HG02970 (cell line): Measurements from ENCODE around the gene IFNL1.
"Not testable (repeated sequence)": the region's sequence is repeated elsewhere in the genome, so short reads cannot be mapped to it uniquely, and the experiment has no call there.

Experiments used
- ATAC-seq: cut with Tn5 transposase; IDR thresholded peaks from one replicate; pipeline ENCODE4 v1.9.1; 2021; ENCODE audit warnings: mild to moderate bottlenecking, moderate library complexity, moderate number of reproducible peaks; ENCODE audit not compliant: unreplicated experiment, low FRiP score

Gene IFNL1

GRCh38 chr19:39269369-39269768 lies 26.8 kb upstream of the IFNL1 start:
- not testable (repeated sequence) for ATAC-seq

- ATAC-seq = no peak
Observed at GRCh38 chr19:39270036-39270871, 26.0 kb upstream of the IFNL1 start.

- ATAC-seq = not testable (repeated sequence)
Observed at GRCh38 chr19:39273859-39274258, 22.3 kb upstream of the IFNL1 start.

- no peak for ATAC-seq
Observed at GRCh38 chr19:39275578-39275977, 20.6 kb upstream of the IFNL1 start.

- ATAC-seq = no peak
Observed at GRCh38 chr19:39276740-39277139, 19.5 kb upstream of the IFNL1 start.

GRCh38 chr19:39277598-39277997 lies 18.6 kb upstream of the IFNL1 start:
- ATAC-seq = no peak

- no peak for ATAC-seq
Observed at GRCh38 chr19:39282021-39282420, 14.2 kb upstream of the IFNL1 start.

- ATAC-seq = no peak
Observed at GRCh38 chr19:39284032-39284431, 12.2 kb upstream of the IFNL1 start.

- no peak for ATAC-seq
Observed at GRCh38 chr19:39293394-39293793, 2.8 kb upstream of the IFNL1 start.

- ATAC-seq = no peak
Observed at GRCh38 chr19:39296906-39297305, 699 bp downstream of the IFNL1 start.

- no peak for ATAC-seq
Observed at GRCh38 chr19:39297931-39298634, 1.9 kb downstream of the IFNL1 start.

- no peak for ATAC-seq
Observed at GRCh38 chr19:39299404-39299803, 3.2 kb downstream of the IFNL1 start.

GRCh38 chr19:39299832-39300231 lies 3.6 kb downstream of the IFNL1 start:
- no peak for ATAC-seq

- no peak for ATAC-seq
Observed at GRCh38 chr19:39301021-39301420, 4.8 kb downstream of the IFNL1 start.

- ATAC-seq = no peak
Observed at GRCh38 chr19:39301562-39301961, 5.4 kb downstream of the IFNL1 start.

- no peak for ATAC-seq
Observed at GRCh38 chr19:39303373-39304184, 7.4 kb downstream of the IFNL1 start.

- ATAC-seq = no peak
Observed at GRCh38 chr19:39304185-39304513, 7.9 kb downstream of the IFNL1 start.

GRCh38 chr19:39304701-39305571 lies 8.7 kb downstream of the IFNL1 start:
- no peak for ATAC-seq

- ATAC-seq = no peak
Observed at GRCh38 chr19:39306075-39306474, 9.9 kb downstream of the IFNL1 start.
